ENCODE measurements around the gene ADAMTSL1.
"Not testable (repeated sequence)": the region's sequence is repeated elsewhere in the genome, so short reads cannot be mapped to it uniquely, and the experiment has no call there.

ADAMTSL1 gene

DNA sequence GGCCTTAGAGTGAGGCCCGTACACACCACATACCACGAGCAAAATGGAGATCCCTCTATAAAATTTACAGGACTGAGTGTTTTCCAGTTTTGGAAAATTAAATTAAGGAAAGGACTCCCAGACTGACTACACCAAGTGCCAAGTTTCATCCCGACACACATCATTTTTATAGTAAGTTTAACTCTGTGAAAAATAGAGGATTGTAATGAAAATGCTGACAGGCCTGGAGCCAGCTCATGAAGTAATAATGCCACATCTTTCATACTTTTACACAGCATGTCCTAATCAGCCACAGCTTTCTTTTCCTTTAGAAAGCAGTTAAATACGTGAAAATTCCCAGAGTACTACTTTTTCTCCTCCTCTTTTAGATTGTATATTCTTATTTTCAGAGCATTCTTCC is 389.8 kb downstream of the ADAMTSL1 start:
- no peak for DNase-seq (ENCODE audit: low spot score)

DNA sequence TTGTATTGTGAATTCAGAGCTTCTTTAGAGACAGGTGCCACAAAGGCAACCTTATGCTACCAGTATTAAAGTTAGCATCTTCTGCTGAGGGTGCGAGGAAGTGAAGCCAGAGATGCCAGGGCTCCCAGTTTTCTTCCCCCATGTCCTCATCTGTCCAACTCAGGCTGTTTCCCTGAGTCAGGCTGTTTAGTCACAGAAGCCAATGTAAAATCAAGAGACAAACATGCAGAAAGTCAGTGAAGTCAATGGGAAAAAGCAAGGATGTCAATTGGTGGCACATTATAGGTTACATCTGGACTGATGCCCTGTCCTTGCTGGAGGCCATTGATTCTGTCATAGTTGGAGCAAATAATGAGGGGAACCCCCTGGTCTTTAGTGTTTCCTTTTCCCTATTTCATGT is 390.6 kb downstream of the ADAMTSL1 start:
- no peak for DNase-seq (ENCODE audit: low spot score)

DNA sequence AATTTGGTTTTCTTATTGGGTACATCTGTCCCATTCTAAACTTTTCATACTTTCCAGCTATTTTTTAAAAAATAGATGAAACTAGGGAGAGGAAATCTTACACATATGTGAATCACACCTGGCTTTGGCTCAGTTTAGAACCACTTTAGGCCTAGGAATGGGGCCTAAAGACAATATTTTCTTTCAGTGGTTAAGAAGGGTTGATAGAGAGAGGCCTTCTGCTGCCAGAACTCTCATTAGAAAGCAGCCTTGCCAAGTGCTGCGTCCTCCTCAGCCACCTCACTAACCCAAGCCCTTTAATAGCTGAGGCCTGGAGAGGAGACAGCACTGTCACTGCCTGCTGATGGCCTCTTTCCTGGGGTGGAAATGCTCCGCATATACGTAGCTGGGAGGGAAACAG is 391.6 kb downstream of the ADAMTSL1 start:
- no peak for DNase-seq (ENCODE audit: low spot score)

DNA sequence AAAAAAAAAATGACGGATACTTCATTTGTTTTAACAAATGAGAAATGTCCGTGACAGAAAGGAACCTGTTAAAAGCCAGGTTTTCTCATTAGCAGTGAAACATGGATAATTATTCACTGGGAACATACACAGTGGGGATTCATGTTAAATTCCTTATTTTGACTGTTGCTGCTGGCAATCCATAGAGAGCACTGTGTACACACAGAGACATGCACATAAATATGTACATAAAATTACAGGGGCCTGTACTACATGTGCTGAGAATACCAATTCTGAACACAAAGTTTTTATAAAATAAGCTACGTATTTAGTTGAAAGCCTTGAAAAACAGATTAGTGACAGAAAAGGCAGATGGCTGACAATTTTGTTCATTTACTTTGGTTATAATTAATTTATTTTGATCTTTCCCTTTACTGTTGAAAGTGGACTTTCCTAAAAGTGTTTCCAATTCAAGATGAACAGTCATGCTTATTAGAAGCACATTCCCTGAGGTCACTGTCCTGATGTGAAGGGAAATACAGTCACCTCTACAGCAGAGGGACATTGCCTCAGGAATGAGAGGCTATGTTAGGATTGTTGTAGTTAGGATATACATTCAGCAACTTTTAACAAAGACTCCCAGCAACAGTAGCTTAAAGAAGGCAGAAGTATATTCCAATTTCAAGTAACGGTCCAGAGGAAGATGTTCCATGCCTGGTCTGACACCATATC is 392.3 kb downstream of the ADAMTSL1 start:
- no peak for DNase-seq (ENCODE audit: low spot score)

DNA sequence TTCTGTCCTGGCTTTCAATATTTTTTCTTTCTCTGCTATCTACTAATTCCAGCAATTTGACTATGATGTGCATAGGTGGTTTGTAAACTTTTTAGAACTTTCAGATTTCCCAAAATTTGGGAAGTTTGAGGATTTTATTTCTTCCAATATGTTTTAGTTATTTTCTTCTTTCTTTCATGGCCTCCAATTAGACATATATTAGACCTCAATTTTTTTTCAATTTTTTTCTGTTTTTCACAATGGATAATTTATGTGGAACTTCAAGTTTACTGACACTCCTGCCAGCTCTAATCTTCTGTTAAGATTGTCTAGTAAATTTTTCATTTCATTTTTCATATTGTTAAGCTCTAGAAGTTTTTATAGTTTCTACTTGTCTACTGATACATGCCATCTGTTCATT is 395.8 kb downstream of the ADAMTSL1 start:
- no peak for DNase-seq (ENCODE audit: low spot score)

DNA sequence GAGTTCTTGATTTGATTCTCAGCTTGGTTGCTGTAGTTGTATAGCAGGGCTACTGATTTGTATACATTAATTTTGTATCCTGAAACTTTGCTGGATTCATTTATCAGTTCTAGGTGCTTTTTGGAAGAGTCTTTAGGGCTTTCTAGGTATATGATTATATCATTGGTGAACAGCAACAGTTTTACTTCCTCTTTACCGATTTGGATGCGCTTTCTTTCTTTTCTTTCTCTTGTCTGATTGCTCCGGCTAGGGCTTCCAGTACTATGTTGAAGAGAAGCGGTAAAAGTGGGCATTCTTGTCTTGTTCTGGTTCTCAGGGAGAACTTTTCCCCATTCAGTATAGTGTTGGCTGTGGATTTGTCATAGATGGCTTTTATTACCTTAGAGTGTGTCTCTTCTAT is 400.1 kb downstream of the ADAMTSL1 start:
- no peak for DNase-seq (ENCODE audit: low spot score)

DNA sequence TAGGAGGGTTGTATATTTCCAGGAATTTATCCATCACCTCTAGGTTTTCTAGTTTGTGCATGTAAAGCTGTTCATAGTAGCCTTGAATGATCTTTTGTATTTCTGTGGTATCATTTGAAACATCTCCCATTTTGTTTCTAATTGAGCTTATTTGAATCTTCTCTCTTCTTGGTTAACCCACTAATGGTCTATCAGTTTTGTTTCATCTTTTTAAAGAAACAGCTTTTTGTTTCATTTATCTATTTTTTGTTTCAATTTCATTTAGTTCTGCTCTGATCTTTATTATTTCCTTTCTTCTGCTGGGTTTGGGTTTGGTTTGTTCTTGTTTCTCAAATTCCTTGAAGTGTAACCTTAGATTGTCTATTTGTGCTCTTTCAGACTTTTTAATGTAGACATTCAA is 401.0 kb downstream of the ADAMTSL1 start:
- not testable (repeated sequence) for DNase-seq (ENCODE audit: low spot score)

DNA sequence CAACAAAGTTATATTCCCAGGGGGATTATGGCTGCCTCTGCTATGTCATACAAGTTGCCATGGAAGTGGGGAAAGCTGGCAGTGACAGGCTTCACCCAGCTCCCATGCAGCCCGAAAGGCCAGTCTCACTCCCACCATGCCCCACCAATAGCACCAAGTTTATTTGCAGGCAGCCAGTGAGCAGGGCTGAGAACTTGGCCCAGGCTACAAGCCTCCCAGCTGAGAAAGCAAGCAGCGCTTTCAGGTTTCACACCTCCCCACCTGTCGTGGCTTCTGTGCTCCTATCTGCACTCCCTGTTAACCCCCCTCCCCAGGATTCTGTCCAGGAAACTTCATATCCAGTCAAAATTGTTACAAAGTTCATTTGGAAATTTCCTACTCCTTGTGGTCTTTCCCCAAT is 404.0 kb downstream of the ADAMTSL1 start:
- DNase-seq (ENCODE audit: low spot score): no peak

DNA sequence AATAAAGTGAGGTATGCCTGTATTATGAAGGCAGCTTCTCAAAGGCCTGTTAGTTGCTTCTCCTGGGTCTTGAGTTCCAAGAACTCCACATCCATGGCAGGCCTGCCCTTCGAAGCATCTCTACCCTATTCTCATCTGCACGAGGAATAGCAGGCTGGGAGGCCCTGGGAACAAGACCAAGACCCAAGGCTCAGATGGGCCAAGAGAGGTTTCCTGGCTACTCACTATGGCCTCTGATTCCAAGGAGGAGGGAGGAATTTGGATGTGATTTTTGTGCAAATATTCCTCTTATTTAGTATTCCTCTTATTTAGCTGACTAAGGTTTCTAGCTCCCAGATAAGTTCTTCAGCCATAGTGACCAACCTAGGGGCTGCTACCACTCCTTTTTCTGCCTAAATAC is 407.8 kb downstream of the ADAMTSL1 start:
- no peak for DNase-seq (ENCODE audit: low spot score)

DNA sequence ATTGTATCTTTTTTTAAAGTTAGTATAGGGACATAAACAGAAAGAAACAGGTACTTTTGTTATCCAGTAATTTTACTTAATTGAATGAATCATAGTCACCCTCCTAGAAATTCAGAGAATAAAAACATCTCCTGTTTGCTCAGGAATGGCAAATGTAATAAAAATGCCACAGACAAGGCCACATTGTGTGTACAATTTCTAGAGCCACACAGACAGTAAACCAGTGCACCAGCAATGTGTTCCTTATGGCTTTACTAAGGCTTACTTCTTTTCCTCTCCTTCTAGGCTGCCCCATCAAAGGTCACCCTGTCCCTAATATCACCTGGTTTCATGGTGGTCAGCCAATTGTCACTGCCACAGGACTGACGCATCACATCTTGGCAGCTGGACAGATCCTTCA is 413.6 kb downstream of the ADAMTSL1 start:
- no peak for DNase-seq (ENCODE audit: low spot score)

DNA sequence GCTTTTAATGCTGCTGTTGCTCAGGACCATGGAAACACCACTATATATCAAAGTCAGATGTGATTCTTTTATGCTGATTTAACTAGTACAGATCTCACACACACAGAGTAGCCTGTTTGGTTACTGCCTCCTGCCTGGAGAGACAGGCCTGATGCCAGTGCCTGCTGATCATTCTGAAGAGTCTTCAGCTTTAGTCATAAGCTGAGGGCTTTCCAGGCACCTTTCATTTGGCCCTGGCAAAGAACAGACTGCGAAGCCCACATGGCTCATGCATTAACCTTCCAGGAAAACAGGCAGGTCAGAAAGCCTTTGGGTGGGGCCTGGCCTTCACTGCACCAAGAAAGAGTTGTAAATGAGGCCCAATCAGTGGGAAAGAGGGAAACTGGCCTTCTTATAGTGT is 414.3 kb downstream of the ADAMTSL1 start:
- no peak for DNase-seq (ENCODE audit: low spot score)

DNA sequence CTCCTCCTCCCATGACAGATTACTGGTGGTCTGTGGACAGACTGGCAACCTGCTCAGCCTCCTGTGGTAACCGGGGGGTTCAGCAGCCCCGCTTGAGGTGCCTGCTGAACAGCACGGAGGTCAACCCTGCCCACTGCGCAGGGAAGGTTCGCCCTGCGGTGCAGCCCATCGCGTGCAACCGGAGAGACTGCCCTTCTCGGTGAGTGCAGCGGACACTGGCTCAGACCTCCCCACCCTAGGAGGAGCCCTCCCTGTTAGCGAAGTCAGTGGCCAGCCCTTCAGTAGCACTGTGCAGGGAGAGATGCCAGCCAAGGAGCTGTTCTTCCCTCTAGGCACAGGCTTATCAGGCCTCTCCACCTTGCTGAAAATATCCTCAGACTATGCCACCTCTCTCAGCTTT is 415.6 kb downstream of the ADAMTSL1 start:
- no peak for DNase-seq (ENCODE audit: low spot score)

DNA sequence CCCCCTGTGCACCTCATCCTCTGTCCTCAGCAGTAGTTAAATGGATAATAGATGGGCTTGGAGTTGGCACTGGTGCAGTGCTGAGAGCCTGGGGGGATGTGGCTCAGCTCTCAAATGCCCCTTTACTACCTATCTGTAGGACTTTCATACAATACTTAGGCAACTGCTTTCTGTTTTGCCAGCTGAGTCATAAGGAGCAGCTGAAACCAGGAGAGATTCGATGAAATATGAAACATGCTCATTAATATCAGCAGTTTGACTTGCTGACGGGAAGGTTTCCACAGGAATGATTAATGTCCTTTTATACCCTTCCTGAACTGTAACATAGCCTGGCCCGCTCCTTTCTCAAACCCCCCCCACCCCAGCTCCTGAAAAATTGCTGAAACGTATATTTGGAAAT is 416.4 kb downstream of the ADAMTSL1 start:
- no peak for DNase-seq (ENCODE audit: low spot score)

DNA sequence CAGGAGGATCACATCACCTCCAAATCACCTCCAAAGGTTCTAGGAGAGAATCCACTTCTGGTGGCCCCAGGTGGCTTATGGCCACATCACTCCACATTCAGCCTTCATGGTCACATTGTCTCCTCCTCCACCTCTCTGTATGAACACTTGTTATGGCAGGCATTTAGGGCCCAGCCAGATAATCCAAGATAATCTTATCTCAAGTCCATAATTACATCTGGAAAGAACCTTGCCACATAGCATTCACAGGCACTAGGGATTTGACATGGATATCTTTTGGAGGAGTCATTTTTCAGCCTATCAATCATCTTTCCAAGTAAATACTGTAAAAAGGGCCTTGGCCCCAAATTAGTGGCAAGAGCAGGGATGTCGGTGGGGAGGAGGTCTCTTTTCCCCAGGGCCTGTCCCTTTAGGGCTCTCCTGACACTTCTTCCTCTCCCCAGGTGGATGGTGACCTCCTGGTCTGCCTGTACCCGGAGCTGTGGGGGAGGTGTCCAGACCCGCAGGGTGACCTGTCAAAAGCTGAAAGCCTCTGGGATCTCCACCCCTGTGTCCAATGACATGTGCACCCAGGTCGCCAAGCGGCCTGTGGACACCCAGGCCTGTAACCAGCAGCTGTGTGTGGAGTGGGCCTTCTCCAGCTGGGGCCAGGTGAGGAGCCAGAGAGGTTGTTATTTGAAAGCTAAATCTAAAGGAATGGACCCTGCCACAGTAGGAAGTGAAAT is 418.2 kb downstream of the ADAMTSL1 start:
- no peak for DNase-seq (ENCODE audit: low spot score)

DNA sequence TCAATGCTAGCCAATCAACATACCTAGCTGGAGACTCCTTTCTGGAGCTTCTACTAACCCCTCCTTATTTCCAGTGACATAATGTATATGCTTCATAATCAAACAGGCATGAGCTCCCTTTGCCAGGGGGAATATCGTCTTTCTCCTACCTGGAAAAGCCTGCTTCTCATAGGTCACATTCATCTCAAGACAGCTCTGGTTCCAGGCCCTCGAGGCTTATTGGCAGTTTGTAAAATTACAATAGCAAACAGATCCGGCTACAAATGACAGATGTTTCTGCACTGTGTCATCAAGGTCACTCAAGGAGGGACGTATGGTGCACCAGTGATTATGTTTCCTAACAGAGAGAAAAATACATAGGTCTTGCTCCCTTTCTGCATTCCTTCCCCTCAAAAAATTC is 419.1 kb downstream of the ADAMTSL1 start:
- DNase-seq (ENCODE audit: low spot score): no peak

DNA sequence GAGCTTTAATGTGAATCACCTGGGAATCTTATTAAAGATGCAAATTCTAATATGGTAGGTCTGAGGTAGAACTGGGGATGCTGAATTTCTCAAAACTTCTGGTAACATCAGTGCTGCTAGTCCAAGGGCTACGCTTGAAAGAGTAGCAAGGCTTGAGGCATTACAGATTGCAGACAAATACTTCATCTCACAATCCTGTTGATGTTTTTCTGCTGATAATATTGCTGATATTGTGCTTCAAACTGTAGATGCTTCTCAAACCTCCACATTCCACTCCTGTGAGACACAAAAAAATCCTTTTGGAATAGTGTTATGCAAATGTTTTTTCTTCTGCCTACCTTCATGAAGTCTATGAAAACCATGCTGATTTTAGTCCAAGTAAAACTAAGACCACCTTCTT is 419.5 kb downstream of the ADAMTSL1 start:
- no peak for DNase-seq (ENCODE audit: low spot score)

DNA sequence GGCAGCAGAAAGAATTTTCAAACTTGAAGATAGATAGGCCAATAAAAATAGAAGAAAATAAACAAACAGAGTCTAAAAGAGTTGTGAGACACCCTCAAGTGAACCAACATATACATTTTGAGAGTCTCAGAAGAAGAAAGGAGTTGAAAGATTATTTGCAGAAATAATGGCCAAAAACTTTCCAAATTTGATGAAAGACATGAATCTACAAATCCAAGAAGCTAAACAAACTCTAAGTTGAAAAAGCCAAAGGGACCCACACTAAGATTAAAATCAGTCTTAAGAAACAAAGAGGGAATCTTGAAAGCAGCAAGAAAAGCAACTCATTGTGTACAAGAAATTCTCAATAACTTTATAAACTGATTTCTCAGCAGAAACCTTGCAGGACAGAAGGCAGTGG is 422.1 kb downstream of the ADAMTSL1 start:
- DNase-seq (ENCODE audit: low spot score): no peak

DNA sequence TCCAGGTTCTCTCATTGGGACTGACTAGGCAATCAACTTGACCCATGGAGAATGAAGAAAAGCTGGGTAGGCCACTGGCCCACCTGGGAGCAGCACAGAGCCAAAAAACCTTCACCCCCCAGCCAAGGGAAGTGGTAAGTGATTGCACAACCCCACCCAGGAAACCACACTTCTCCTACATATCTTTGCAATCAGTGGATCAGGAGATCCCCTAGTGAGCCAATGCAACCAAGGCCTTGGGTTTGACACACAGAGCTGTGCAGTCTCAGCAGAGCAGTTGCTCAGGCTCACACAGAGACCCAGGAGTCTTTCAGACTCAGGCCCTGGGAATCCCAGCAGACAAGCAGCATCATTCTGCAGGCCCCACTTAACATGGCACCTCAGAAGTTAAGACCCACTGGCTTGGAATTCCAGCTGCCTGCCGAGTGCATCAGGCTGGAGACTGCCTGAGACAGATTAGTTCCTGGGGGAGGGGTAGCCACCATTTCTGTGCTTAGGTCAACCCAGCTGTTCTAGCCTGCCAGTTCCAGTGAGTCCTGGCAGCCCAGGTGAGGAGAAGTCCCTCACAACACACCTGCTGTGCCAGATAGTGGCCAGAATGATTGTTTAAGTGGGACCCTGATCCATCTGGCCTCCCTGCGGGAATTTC is 422.7 kb downstream of the ADAMTSL1 start:
- DNase-seq (ENCODE audit: low spot score): no peak

DNA sequence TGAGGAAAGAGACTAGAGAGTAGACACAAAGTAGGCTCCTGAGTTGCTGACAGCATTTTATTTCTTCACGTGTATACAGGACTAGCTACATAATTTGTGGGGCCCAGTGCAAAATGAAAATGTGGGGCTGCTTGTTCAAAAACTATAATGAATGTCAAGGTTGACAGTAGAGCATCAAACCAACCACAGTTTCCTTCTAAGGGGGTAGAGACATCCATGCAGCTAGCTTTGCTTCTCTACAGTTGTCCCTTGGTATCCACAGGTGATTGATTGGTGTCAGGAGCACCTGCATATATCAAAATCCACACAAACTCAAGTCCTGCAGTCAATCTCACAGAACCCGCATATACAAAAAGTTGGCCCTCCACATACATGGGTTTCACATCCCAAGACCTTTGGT is 429.5 kb downstream of the ADAMTSL1 start:
- no peak for DNase-seq (ENCODE audit: low spot score)

DNA sequence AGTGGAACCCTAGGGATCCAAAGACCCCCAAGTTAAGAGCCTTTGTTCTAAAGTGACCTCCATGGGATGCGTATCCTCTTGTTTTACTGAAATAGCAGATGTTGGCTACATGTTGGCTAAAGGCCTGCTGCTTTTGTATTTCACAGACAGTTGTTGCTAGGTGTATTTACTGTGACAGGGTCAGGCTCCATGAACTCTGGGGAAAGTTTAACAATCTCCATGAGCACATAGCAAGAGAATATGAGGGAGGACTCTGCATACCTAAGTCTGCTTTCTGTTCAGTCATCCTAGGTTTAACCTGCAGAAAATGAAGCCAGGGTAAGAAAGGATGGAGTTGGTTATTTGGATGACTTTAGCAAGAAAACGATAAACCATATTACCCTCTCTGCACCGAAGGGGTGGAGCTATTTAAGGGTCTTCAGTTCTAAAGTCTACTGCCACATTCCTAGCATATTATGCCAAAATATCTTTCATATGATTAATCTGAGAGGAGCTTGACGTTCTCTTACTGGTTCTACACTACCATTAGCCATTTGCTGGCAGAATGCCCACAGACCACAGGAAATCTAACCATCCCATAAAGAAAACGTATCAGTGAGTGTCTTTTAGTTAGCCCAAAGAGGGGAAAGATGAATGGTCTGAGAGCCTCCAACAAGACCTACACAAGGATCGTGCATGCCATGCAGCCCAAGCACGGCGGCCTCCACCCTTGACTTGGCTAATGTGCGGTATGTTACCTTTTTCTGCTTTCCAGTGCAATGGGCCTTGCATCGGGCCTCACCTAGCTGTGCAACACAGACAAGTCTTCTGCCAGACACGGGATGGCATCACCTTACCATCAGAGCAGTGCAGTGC is 431.3 kb downstream of the ADAMTSL1 start:
- DNase-seq (ENCODE audit: low spot score): no peak

DNA sequence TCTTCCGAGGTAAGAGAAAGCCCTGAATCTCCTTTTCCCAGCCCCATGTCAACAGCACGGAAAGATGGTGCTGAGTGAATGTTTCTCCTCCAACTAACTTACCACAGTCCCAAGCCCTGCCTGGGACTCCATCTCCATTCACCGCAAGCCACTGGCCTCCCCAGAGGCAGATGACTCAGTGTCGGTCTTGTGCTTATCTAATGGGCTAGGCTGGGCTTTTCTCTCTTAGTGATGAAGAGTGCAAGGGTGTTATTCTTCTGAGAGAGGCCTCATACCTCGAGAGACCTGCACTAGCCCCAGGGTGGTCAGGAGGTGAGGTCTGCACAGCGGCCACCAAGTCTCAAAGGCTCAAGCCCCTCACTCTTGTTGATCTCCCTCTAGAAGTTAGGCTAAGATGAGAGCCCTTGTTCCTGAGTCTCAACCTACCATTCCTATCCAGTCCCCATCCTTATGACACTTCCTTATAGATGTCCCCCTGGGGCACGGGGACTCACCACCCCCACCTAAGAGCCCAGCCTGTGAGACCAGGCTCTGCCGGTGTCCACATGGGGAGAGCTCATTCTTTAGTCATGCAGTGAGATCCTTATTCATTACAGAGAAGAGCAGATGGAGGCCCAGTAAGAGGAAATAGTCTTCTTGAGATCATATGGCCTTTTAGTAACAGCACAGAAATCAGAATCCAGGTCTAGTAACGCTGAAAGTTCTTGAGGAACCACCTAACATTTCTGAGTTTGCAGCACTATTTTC is 432.1 kb downstream of the ADAMTSL1 start:
- no peak for DNase-seq (ENCODE audit: low spot score)
